ENCODE results near the gene MSI2.

MSI2 gene

GRCh38 chr17:57532966-57533365 is 276.6 kb downstream of the MSI2 start:
- Histone ChIP-seq H3K9ac (ENCODE audit: low read depth, low read length, poor library complexity, severe bottlenecking) (no peak overlapping the region), H3K27me3 (ENCODE audit: insufficient read depth, low read length, poor library complexity, severe bottlenecking) (no peaks in the 10 kb centered on the region), H2AFZ (ENCODE audit: low read length) (no peak overlapping the region), H3K79me2 (ENCODE audit: insufficient read depth, low read length) (peaks cover 85% of the 10 kb centered on the region), H3K9me3 (ENCODE audit: insufficient read depth, low read depth, low read length) (no peaks in the 10 kb centered on the region), H3K4me3 (ENCODE audit: low read length, poor library complexity, severe bottlenecking) (no peak overlapping the region), H3F3A (ENCODE audit: low read depth) (no peaks in the 10 kb centered on the region), H3K9me2 (replicated peaks; ENCODE audit: low read depth, low read length) (no peaks in the 10 kb centered on the region), H3K4me2 (ENCODE audit: low read depth, low read length, poor library complexity, severe bottlenecking) (no peak overlapping the region), H4K20me1 (ENCODE audit: insufficient read depth, low read length, poor library complexity, severe bottlenecking) (peaks cover 13% of the 10 kb centered on the region), H3K36me3 (ENCODE audit: insufficient read depth, low read length) (peaks cover 68% of the 10 kb centered on the region; the same call in 1 of the 2 replicates), H3K4me1 (ENCODE audit: insufficient read depth, low read length, poor library complexity, severe bottlenecking) (peaks cover 35% of the 10 kb centered on the region)
- no peak for TF ChIP-seq EZH2phosphoT487 (IDR thresholded peaks at IDR 0.05; ENCODE audit: borderline replicate concordance)
- TF ChIP-seq, protein P1, sequence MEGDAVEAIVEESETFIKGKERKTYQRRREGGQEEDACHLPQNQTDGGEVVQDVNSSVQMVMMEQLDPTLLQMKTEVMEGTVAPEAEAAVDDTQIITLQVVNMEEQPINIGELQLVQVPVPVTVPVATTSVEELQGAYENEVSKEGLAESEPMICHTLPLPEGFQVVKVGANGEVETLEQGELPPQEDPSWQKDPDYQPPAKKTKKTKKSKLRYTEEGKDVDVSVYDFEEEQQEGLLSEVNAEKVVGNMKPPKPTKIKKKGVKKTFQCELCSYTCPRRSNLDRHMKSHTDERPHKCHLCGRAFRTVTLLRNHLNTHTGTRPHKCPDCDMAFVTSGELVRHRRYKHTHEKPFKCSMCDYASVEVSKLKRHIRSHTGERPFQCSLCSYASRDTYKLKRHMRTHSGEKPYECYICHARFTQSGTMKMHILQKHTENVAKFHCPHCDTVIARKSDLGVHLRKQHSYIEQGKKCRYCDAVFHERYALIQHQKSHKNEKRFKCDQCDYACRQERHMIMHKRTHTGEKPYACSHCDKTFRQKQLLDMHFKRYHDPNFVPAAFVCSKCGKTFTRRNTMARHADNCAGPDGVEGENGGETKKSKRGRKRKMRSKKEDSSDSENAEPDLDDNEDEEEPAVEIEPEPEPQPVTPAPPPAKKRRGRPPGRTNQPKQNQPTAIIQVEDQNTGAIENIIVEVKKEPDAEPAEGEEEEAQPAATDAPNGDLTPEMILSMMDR (conservative IDR thresholded peaks at IDR 0.05; ENCODE audit: low read length): no peak

DNA sequence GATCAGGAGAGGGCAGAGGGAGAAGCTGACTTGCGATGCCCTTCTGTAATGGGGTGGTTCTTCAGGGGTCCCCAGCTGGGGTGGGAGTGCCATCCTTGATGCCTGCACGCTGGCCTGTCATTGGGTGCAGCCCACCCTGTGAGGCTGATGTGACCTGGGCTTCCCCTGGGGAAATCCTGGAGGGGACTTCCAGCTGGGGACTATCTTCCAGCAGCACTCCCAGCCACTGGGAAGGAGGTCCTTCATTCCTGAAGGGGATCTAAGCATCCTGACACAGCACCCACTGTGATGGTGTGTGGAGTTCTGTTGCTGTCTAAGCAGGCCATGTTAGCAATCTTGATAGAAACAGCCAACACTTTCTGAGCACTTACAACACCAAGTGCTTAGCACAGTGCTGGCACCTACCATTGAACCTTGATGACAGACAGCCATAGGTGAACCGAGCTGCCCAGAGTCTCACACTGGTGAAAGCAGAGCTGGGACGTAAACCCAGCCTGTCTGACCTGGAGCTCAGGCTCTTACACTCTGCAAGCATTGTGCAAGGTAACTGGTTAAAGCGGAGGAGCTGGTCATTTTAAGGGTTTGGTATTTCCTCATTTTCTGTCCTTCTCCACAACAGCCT is 277.5 kb downstream of the MSI2 start:
- no peak overlapping the region for H3K4me3 ChIP-seq (ENCODE audit: low read length, poor library complexity, severe bottlenecking)
- no peak overlapping the region for H3K9ac ChIP-seq (ENCODE audit: low read depth, low read length, poor library complexity, severe bottlenecking)
- H3K9me2 ChIP-seq (replicated peaks; ENCODE audit: low read depth, low read length): no peaks in the 10 kb centered on the region
- H4K20me1 ChIP-seq (ENCODE audit: insufficient read depth, low read length, poor library complexity, severe bottlenecking): peaks cover 15% of the 10 kb centered on the region
- H3K27me3 ChIP-seq (ENCODE audit: insufficient read depth, low read length, poor library complexity, severe bottlenecking): no peaks in the 10 kb centered on the region
- H3K4me1 ChIP-seq (ENCODE audit: insufficient read depth, low read length, poor library complexity, severe bottlenecking): peaks cover 38% of the 10 kb centered on the region
- peaks cover 85% of the 10 kb centered on the region for H3K79me2 ChIP-seq (ENCODE audit: insufficient read depth, low read length)
- H3K4me2 ChIP-seq (ENCODE audit: low read depth, low read length, poor library complexity, severe bottlenecking): no peak overlapping the region
- no peaks in the 10 kb centered on the region for H3K9me3 ChIP-seq (ENCODE audit: insufficient read depth, low read depth, low read length)
- no peak overlapping the region for H2AFZ ChIP-seq (ENCODE audit: low read length)
- peaks cover 68% of the 10 kb centered on the region; the same call in 1 of the 2 replicates for H3K36me3 ChIP-seq (ENCODE audit: insufficient read depth, low read length)
- TF ChIP-seq EZH2phosphoT487 (IDR thresholded peaks at IDR 0.05; ENCODE audit: borderline replicate concordance): no peak
- TF ChIP-seq, protein P1 (conservative IDR thresholded peaks at IDR 0.05; ENCODE audit: low read length): no peak
- H3F3A ChIP-seq (ENCODE audit: low read depth): no peaks in the 10 kb centered on the region

DNA sequence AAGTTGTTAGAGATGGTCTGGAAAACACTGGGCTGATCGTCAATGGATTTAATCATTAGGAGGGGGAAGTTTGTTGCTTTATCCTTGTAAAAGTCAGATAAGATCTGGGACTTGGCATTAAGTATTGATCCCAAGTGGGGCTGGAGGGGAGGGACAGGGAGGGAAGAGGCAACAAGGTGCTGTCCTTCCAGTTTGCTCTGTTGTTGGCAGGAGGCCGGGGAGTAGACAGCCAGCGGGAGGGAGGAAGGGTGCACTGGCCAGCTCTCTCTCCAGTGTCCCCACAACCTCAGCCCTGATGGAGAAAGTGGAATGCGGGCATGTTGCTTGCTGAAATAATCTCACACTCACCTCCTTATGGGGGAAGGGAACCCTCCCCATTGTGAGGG is 278.5 kb downstream of the MSI2 start:
- H4K20me1 ChIP-seq (ENCODE audit: insufficient read depth, low read length, poor library complexity, severe bottlenecking): peaks cover 15% of the 10 kb centered on the region
- H3K27me3 ChIP-seq (ENCODE audit: insufficient read depth, low read length, poor library complexity, severe bottlenecking): no peaks in the 10 kb centered on the region
- no peaks in the 10 kb centered on the region for H3K9me2 ChIP-seq (replicated peaks; ENCODE audit: low read depth, low read length)
- TF ChIP-seq, protein P1 (conservative IDR thresholded peaks at IDR 0.05; ENCODE audit: low read length): no peak
- no peak for TF ChIP-seq EZH2phosphoT487 (IDR thresholded peaks at IDR 0.05; ENCODE audit: borderline replicate concordance)
- peaks cover 85% of the 10 kb centered on the region for H3K79me2 ChIP-seq (ENCODE audit: insufficient read depth, low read length)
- no peaks in the 10 kb centered on the region for H3K9me3 ChIP-seq (ENCODE audit: insufficient read depth, low read depth, low read length)
- no peak overlapping the region for H3K4me2 ChIP-seq (ENCODE audit: low read depth, low read length, poor library complexity, severe bottlenecking)
- H3F3A ChIP-seq (ENCODE audit: low read depth): no peaks in the 10 kb centered on the region
- peaks cover 32% of the 10 kb centered on the region for H3K4me1 ChIP-seq (ENCODE audit: insufficient read depth, low read length, poor library complexity, severe bottlenecking)
- H2AFZ ChIP-seq (ENCODE audit: low read length): no peak overlapping the region
- no peak overlapping the region for H3K9ac ChIP-seq (ENCODE audit: low read depth, low read length, poor library complexity, severe bottlenecking)
- H3K36me3 ChIP-seq (ENCODE audit: insufficient read depth, low read length): peaks cover 66% of the 10 kb centered on the region; the same call in 1 of the 2 replicates
- no peak overlapping the region for H3K4me3 ChIP-seq (ENCODE audit: low read length, poor library complexity, severe bottlenecking)
